A549 treated with AZD9567 at 1 μM for 4 hours (cell line): ENCODE data around the gene NUDT4. TPM values are rescaled to one million over a fixed set of nuclear protein-coding genes. Genes with fewer than 3 reads are reported as not detected.

Experiments used
- total RNA-seq: library from RNA; stranded (reverse); fragments of 200-300 nt; extraction: Qiagen RNA extraction; gene quantifications from 5 replicates; pipeline ENCODE4 v1.2.3, GENCODE V29; 2022; ENCODE audit not compliant: insufficient read depth

NUDT4 gene
- 26.8 to 33.8 TPM (median 32.2 TPM) in 5 replicates for total RNA-seq

GRCh38 chr12:93377252-93378195, at the start of gene NUDT4:
Gene NUDT4 (plus strand): TSS chr12:93377925. CDS start chr12:93378323, 398 bp downstream.

GRCh38 chr12:93441617-93442410, 64.1 kb downstream of the NUDT4 start, which contains the start of gene UBE2N:
Gene UBE2N (minus strand): TSS chr12:93441947. CDS start chr12:93441884, 63 bp downstream.

Other genes starting within 250 kb of the NUDT4 start
- 153 to 163 TPM (median 161 TPM) in 5 replicates for gene UBE2N, start 64.0 kb downstream of the NUDT4 start, total RNA-seq
- 46.9 to 55.8 TPM (median 53.3 TPM) in 5 replicates for gene MRPL42, start 89.6 kb downstream of the NUDT4 start, total RNA-seq
- gene SOCS2, start 194.8 kb downstream of the NUDT4 start, total RNA-seq = 11.9 to 18.8 TPM (median 17.6 TPM) in 5 replicates